NCI-H2171 treated with DMSO at 0.1 percent for 48 hours (cell line): Measurements from ENCODE around the gene SMIM45.

Experiments
- DNase-seq: peaks from one replicate; lab custom pipeline; 2025; lab: John Stamatoyannopoulos, UW

Gene SMIM45

DNA sequence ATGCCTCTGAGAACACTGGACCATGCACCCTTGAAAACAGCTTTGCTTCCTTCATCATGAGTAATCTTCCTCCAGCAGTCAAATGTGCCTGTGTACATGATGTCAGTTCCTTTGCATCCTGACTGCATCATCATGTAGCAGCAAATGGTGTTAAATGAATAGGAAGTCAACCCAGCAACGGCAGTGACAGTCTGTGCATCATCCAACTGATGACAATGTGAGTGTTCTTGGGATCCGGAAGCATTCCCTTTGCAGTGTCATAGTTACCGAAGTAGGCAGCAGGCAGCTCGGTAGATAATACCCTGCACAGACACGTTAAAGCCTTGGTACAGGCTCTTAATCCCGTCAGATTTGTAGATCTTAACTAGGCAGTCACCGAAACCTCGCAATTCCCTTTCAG lies 49.2 kb downstream of the SMIM45 start:
- no peak for DNase-seq

DNA sequence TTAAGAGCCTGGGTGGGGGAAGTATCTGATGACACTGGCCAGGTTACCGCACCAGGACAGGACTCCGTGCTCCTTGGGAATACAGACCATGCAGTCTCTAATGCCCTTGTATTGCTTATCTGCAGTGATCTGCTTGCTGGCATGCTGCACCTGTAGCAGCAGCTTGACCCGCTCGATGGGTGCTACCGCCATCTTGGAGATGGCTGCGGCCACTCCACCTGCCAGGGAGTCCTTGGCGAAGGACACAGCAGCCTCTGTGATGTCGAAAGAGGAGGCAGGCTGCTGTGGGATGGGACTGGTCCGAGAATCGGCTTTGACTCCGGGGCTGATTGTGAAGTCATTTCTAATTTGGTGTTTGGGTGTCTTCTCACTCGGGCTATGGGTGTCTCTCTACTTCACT lies 49.8 kb downstream of the SMIM45 start:
- no peak for DNase-seq

DNA sequence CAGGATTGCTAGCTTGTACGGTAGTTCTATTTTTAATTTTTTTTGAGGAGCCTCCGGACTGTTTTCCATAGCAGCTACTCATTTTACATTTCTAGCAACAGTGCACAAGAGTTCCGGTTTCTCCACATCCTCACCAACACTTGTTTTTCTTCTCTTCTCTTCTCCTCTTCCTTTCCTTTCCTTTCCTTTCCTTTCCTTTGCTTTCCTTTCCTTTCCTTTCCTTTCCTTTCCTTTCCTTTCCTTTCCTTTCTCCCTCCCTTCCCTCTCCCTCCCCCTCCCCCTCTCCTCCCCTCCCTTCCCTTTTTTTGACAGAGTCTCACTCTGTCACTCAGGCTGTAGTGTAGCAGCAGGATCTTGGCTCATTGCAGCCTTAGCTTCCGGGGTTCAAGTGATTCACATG lies 56.0 kb downstream of the SMIM45 start:
- DNase-seq, result no peak
